H9 (cell line): ENCODE results near the gene MAGEA4. TPM values are rescaled to one million over a fixed set of nuclear protein-coding genes. Genes with fewer than 3 reads are reported as not detected.

Source experiments
- DNase-seq: peaks from one replicate; pipeline ENCODE4 v3.0.0-alpha.2; 2017
- H2AFZ ChIP-seq: one replicate; pipeline ENCODE4 v1.6.1; 2013; ENCODE audit warnings: mild to moderate bottlenecking, low read length, control low read depth, moderate library complexity
- H2AK5ac ChIP-seq: 2 replicates; pipeline ENCODE4 v1.6.1; 2013; ENCODE audit warnings: low read length, control low read depth, mixed read lengths; ENCODE audit not compliant: insufficient read length
- H2BK120ac ChIP-seq: one replicate; pipeline ENCODE4 v1.6.1; 2013; ENCODE audit warnings: low read depth, mild to moderate bottlenecking, low read length, control low read depth, inconsistent platforms; ENCODE audit not compliant: poor library complexity, severe bottlenecking
- H2BK12ac ChIP-seq: 2 replicates; pipeline ENCODE4 v1.6.1; 2013; ENCODE audit warnings: low read length, control low read depth, mixed read lengths, low read depth; ENCODE audit not compliant: insufficient read length
- H2BK15ac ChIP-seq: 2 replicates; pipeline ENCODE4 v1.6.1; 2013; ENCODE audit warnings: low read depth, low read length, control low read depth
- H2BK20ac ChIP-seq: one replicate; pipeline ENCODE4 v1.6.1; 2013; ENCODE audit warnings: low read depth, mild to moderate bottlenecking, low read length, control low read depth, inconsistent platforms; ENCODE audit not compliant: poor library complexity, severe bottlenecking
- H2BK5ac ChIP-seq: 2 replicates; pipeline ENCODE4 v1.6.1; 2013; ENCODE audit warnings: low read length, control low read depth, mixed read lengths; ENCODE audit not compliant: insufficient read length
- H3K14ac ChIP-seq: 2 replicates; pipeline ENCODE4 v1.6.1; 2013; ENCODE audit warnings: low read length, control low read depth; ENCODE audit not compliant: insufficient read depth
- H3K18ac ChIP-seq: 2 replicates; pipeline ENCODE4 v1.6.1; 2013; ENCODE audit warnings: low read depth, mild to moderate bottlenecking, mixed read lengths, low read length, control low read depth; ENCODE audit not compliant: insufficient read length
- H3K23ac ChIP-seq: 2 replicates; pipeline ENCODE4 v1.6.1; 2013; ENCODE audit warnings: low read length, control low read depth, mixed read lengths, low read depth; ENCODE audit not compliant: insufficient read length
- H3K23me2 ChIP-seq: 2 replicates; pipeline ENCODE4 v1.6.1; 2013; ENCODE audit warnings: low read depth, mild to moderate bottlenecking, mixed read lengths, low read length, control low read depth; ENCODE audit not compliant: insufficient read length, poor library complexity, severe bottlenecking
- H3K27ac ChIP-seq: 2 replicates; pipeline ENCODE4 v1.5.1; 2013; ENCODE audit warnings: low read length, control low read depth, mixed read lengths, low read depth; ENCODE audit not compliant: insufficient read length
- H3K27me3 ChIP-seq: 2 replicates; pipeline ENCODE4 v1.6.1; 2013; ENCODE audit warnings: low read length, control low read depth, inconsistent platforms; ENCODE audit not compliant: insufficient read depth
- H3K4ac ChIP-seq: 2 replicates; pipeline ENCODE4 v1.6.1; 2013; ENCODE audit warnings: low read depth, mild to moderate bottlenecking, control low read depth, inconsistent platforms, low read length, moderate library complexity
- H3K4me1 ChIP-seq: 2 replicates; pipeline ENCODE4 v1.6.1; 2013; ENCODE audit warnings: low read length, control low read depth, inconsistent platforms; ENCODE audit not compliant: insufficient read depth
- H3K4me2 ChIP-seq: 2 replicates; pipeline ENCODE4 v1.6.1; 2013; ENCODE audit warnings: low read length, control low read depth, mixed read lengths; ENCODE audit not compliant: insufficient read length, insufficient read depth
- H3K56ac ChIP-seq: 2 replicates; pipeline ENCODE4 v1.6.1; 2013; ENCODE audit warnings: low read depth, mild to moderate bottlenecking, mixed read lengths, low read length, control low read depth; ENCODE audit not compliant: insufficient read length
- H3K79me1 ChIP-seq: 2 replicates; pipeline ENCODE4 v1.6.1; 2013; ENCODE audit warnings: low read depth, mild to moderate bottlenecking, moderate library complexity, low read length, control low read depth, inconsistent platforms; ENCODE audit not compliant: insufficient read depth, poor library complexity, severe bottlenecking
- H3K79me2 ChIP-seq: 2 replicates; pipeline ENCODE4 v1.6.1; 2013; ENCODE audit warnings: low read length, control low read depth, inconsistent platforms; ENCODE audit not compliant: insufficient read depth
- H3K9ac ChIP-seq: 2 replicates; pipeline ENCODE4 v1.6.1; 2013; ENCODE audit warnings: low read length, control low read depth, mixed read lengths; ENCODE audit not compliant: insufficient read length; ENCODE audit errors: extremely low read depth
- H3K9me3 ChIP-seq: one replicate; pipeline ENCODE4 v1.6.1; 2013; ENCODE audit warnings: low read depth, low read length, inconsistent platforms; ENCODE audit not compliant: control insufficient read depth
- H3T11ph ChIP-seq: one replicate; pipeline ENCODE4 v1.6.1; 2013; ENCODE audit warnings: mild to moderate bottlenecking, low read length, control low read depth, inconsistent platforms
- H4K20me1 ChIP-seq: one replicate; pipeline ENCODE4 v1.6.1; 2013; ENCODE audit not compliant: control insufficient read depth, insufficient read length, insufficient read depth
- H4K5ac ChIP-seq: 2 replicates; pipeline ENCODE4 v1.6.1; 2013; ENCODE audit warnings: low read depth, mild to moderate bottlenecking, mixed read lengths, low read length, control low read depth; ENCODE audit not compliant: insufficient read length
- H4K8ac ChIP-seq: replicated peaks from 2 replicates; pipeline ENCODE4 v1.6.1; 2013; ENCODE audit warnings: low read length, control low read depth, mixed read lengths, low read depth; ENCODE audit not compliant: insufficient read length
- H4K91ac ChIP-seq: 2 replicates; pipeline ENCODE4 v1.6.1; 2013; ENCODE audit warnings: low read depth, mild to moderate bottlenecking, moderate library complexity, mixed read lengths, low read length, control low read depth; ENCODE audit not compliant: insufficient read length
- H3K27ac Mint-ChIP-seq, 3 experiments: 2 replicates in 2 of 3; 3 replicates in 1 of 3; pipeline ENCODE4 v1.8.0; 2020 to 2021; ENCODE audit warnings: mixed read lengths in 3 of 3, mild to moderate bottlenecking in 1 of 3, moderate library complexity in 1 of 3
- H3K27me3 Mint-ChIP-seq: 2 replicates; pipeline ENCODE4 v1.8.0; 2021; ENCODE audit warnings: low read depth, mild to moderate bottlenecking, moderate library complexity, mixed read lengths
- H3K36me3 Mint-ChIP-seq, 3 experiments: 2 replicates in 2 of 3; 3 replicates in 1 of 3; pipeline ENCODE4 v1.8.0; 2020 to 2021; ENCODE audit warnings: low read depth in 3 of 3, mixed read lengths in 3 of 3; ENCODE audit not compliant: insufficient read depth in 1 of 3
- H3K4me1 Mint-ChIP-seq, 2 experiments: 2 replicates each; pipeline ENCODE4 v1.8.0; 2020; ENCODE audit warnings: mixed read lengths in 2 of 2
- H3K4me3 Mint-ChIP-seq, 2 experiments: 2 replicates in 1 of 2; 3 replicates in 1 of 2; pipeline ENCODE4 v1.8.0; 2020 to 2021; ENCODE audit warnings: mild to moderate bottlenecking in 2 of 2, mixed read lengths in 2 of 2, moderate library complexity in 1 of 2
- H3K9me3 Mint-ChIP-seq, 2 experiments: 2 replicates in 1 of 2; 3 replicates in 1 of 2; pipeline ENCODE4 v1.8.0; 2020; ENCODE audit warnings: mild to moderate bottlenecking in 2 of 2, mixed read lengths in 2 of 2, moderate library complexity in 1 of 2
- CTCF ChIP-seq: fragments of 200-600 bp; sonication (generic); conservative IDR thresholded peaks from 3 replicates; pipeline ENCODE4 v1.8.0; 2021; ENCODE audit warnings: antibody characterized with exemption, mild to moderate bottlenecking
- WGBS: extraction: QIAGEN DNeasy Blood & Tissue Kit; methylation state at CpG from one replicate; pipeline ENCODE4 v1.1.7; 2013; ENCODE audit warnings: missing lambda C conversion rate, low lambda C conversion rate, mixed read lengths; ENCODE audit not compliant: insufficient read length; ENCODE audit errors: extremely low coverage; 5-methylcytosine and 5-hydroxymethylcytosine counted together
- total RNA-seq: library from RNA; stranded (reverse); gene quantifications from 2 replicates; pipeline ENCODE4 v1.2.1, GENCODE V29; 2021

The MAGEA4 gene
- total RNA-seq, 1 experiment from 2014 or later, result 0.68 TPM

- Histone ChIP-seq H3K18ac (no peak overlapping the region), H3K79me1 (no peaks in the 10 kb centered on the region), H3K27me3 (no peaks in the 10 kb centered on the region), H3K4ac (no peak overlapping the region), H3K56ac (no peak overlapping the region), H4K91ac (no peak overlapping the region), H3K14ac (no peak overlapping the region), H3K4me2 (no peak overlapping the region), H3K23ac (no peak overlapping the region), H2AK5ac (no peak overlapping the region), H2BK20ac (no peak overlapping the region), H3T11ph (no peak overlapping the region), H2BK120ac (no peak overlapping the region), H3K9ac (no peak overlapping the region), H3K23me2 (no peaks in the 10 kb centered on the region), H4K5ac (no peak overlapping the region), H4K8ac (no peak overlapping the region), H3K9me3 (peaks cover 21% of the 10 kb centered on the region), H3K79me2 (no peaks in the 10 kb centered on the region), H3K27ac (no peak overlapping the region), H2BK15ac (no peak overlapping the region), H4K20me1 (no peaks in the 10 kb centered on the region), H3K4me1 (no peaks in the 10 kb centered on the region), H2AFZ (no peak overlapping the region), H2BK5ac (no peak overlapping the region), H2BK12ac (no peak overlapping the region)
- Mint-ChIP-seq H3K27me3 (no peaks in the 10 kb centered on the region; the same call in 1 of the 2 replicates), H3K9me3 (peaks cover 54 to 60% of the 10 kb centered on the region in 2 experiments), H3K4me1 (no peaks in the 10 kb centered on the region), H3K36me3 (no peaks in the 10 kb centered on the region; a peak in 1 of 7 replicates), H3K27ac (no peak overlapping the region), H3K4me3 (no peak overlapping the region)
- no peak for DNase-seq
- no peak for TF ChIP-seq CTCF
- WGBS, result no CpG with 5 or more reads among the region's 10 CpGs
Measured at GRCh38 chrX:151921292-151921691, 8.6 kb downstream of the MAGEA4 start.
